Type B pancreatic cell (in vitro differentiated cells): ENCODE data around the gene GRIN2D. TPM values are rescaled to one million over a fixed set of nuclear protein-coding genes. Genes with fewer than 3 reads are reported as not detected.

Experiments
- DNase-seq: peaks from one replicate; pipeline ENCODE4 v3.0.0; 2021; ENCODE audit warnings: mixed read lengths; ENCODE audit not compliant: unreplicated experiment; ENCODE audit errors: extremely low spot score
- H3K27ac Mint-ChIP-seq: 2 replicates; pipeline ENCODE4 v1.8.0; 2021; ENCODE audit warnings: mild to moderate bottlenecking, mixed read lengths
- H3K27me3 Mint-ChIP-seq: 2 replicates; pipeline ENCODE4 v1.8.0; 2021; ENCODE audit warnings: mixed read lengths
- H3K36me3 Mint-ChIP-seq: 2 replicates; pipeline ENCODE4 v1.8.0; 2021; ENCODE audit warnings: mixed read lengths
- H3K4me1 Mint-ChIP-seq: one replicate; pipeline ENCODE4 v1.8.0; 2021; ENCODE audit warnings: mixed read lengths; ENCODE audit not compliant: unreplicated experiment
- H3K4me3 Mint-ChIP-seq: 2 replicates; pipeline ENCODE4 v1.8.0; 2021; ENCODE audit warnings: mild to moderate bottlenecking, mixed read lengths
- H3K9me3 Mint-ChIP-seq: 2 replicates; pipeline ENCODE4 v1.8.0; 2021; ENCODE audit warnings: mixed read lengths
- CTCF ChIP-seq: fragments of 200-600 bp; sonication (generic); conservative IDR thresholded peaks from 2 replicates; pipeline ENCODE4 v1.5.0; 2021; ENCODE audit warnings: antibody characterized with exemption, mild to moderate bottlenecking
- long read RNA-seq: library from polyadenylated mRNA; unstranded; transcript quantifications from one replicate; pipeline ENCODE4 v2.0.0, GENCODE V29; 2020
- total RNA-seq: library from RNA; stranded (reverse); gene quantifications from 2 replicates; pipeline ENCODE4 v1.2.1, GENCODE V29; 2021; ENCODE audit warnings: low replicate concordance

Gene GRIN2D
- total RNA-seq: 0.45 and 0.58 TPM in 2 replicates
- long read RNA-seq: 0 reads

GRCh38 chr19:48393559-48394330 lies at the start of gene GRIN2D:
Gene GRIN2D (plus strand): TSS chr19:48393668. CDS start chr19:48398393, 4,725 bp downstream.
- Mint-ChIP-seq H3K27me3 (peaks cover 51% of the 10 kb centered on the region), H3K4me3 (peak within 1 kb of the TSS; percentile 81), H3K9me3 (no peaks in the 10 kb centered on the region), H3K27ac (peak within 1 kb of the TSS; percentile 53), H3K4me1 (peaks cover 12% of the 10 kb centered on the region), H3K36me3 (peaks cover 4% of the 10 kb centered on the region)
- TF ChIP-seq CTCF: peak; percentile 27
- DNase-seq: no peak

- no peaks in the 10 kb centered on the region for H3K9me3 Mint-ChIP-seq
- no peak overlapping the region for H3K4me3 Mint-ChIP-seq
- H3K27me3 Mint-ChIP-seq: no peaks in the 10 kb centered on the region
- TF ChIP-seq CTCF: no peak
- no peak for DNase-seq
- no peak overlapping the region for H3K27ac Mint-ChIP-seq
- peaks cover 5% of the 10 kb centered on the region for H3K4me1 Mint-ChIP-seq
- H3K36me3 Mint-ChIP-seq: no peaks in the 10 kb centered on the region
Observed at GRCh38 chr19:48344892-48345291, 48.6 kb upstream of the GRIN2D start.

DNA sequence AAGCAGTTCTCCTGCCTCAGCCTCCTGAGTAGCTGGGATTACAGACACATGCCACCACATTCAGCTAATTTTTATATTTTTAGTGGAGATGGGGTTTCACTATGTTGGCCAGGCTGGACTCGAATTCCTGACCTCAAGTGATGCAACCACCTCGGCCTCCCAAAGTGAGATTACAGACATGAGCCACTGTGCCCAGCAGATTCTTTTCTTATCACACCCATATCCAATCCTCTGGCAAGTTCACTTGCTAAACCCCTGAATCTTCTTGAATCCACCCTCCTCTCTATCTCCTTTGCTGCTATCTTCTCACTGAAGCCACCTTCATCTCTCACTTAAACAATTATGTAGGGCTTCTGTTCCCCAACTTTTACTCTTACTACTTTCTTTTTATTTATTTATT lies 47.3 kb upstream of the GRIN2D start:
- H3K36me3 Mint-ChIP-seq: no peaks in the 10 kb centered on the region

GRCh38 chr19:48348045-48348444 lies 45.4 kb upstream of the GRIN2D start:
- Mint-ChIP-seq H3K4me3 (no peak overlapping the region), H3K36me3 (no peaks in the 10 kb centered on the region), H3K27me3 (no peaks in the 10 kb centered on the region), H3K27ac (no peak overlapping the region), H3K9me3 (no peaks in the 10 kb centered on the region), H3K4me1 (peaks cover 5% of the 10 kb centered on the region)
- no peak for TF ChIP-seq CTCF
- no peak for DNase-seq

More for the DNA sequence above, 47.3 kb upstream of the GRIN2D start:
- Mint-ChIP-seq H3K4me3 (no peak overlapping the region), H3K9me3 (no peaks in the 10 kb centered on the region), H3K4me1 (peaks cover 5% of the 10 kb centered on the region), H3K27ac (no peak overlapping the region), H3K27me3 (no peaks in the 10 kb centered on the region)
- DNase-seq: no peak
- TF ChIP-seq CTCF: no peak

- H3K9me3 Mint-ChIP-seq: no peaks in the 10 kb centered on the region
- peaks cover 5% of the 10 kb centered on the region for H3K4me1 Mint-ChIP-seq
- H3K4me3 Mint-ChIP-seq: no peak overlapping the region
- H3K36me3 Mint-ChIP-seq: no peaks in the 10 kb centered on the region
- TF ChIP-seq CTCF: no peak
- no peak for DNase-seq
- H3K27ac Mint-ChIP-seq: no peak overlapping the region
- no peaks in the 10 kb centered on the region for H3K27me3 Mint-ChIP-seq
Observed at GRCh38 chr19:48348737-48349136, 44.7 kb upstream of the GRIN2D start.
